HEK293 (cell line): ENCODE data around the gene EEF1A2.

ENCODE experiments used
- EGR2 ChIP-seq: fragments of 450-650 bp; formaldehyde crosslinking; IDR thresholded peaks from 2 replicates; pipeline ENCODE4 v1.5.1; 2016; ENCODE audit warnings: low read depth, missing biosample characterization, missing genetic modification characterization
- FEZF1 ChIP-seq: fragments of 450-650 bp; formaldehyde crosslinking; IDR thresholded peaks from 2 replicates; pipeline ENCODE4 v1.5.1; 2016; ENCODE audit warnings: missing biosample characterization, missing genetic modification characterization
- OSR2 ChIP-seq: fragments of 450-650 bp; formaldehyde crosslinking; IDR thresholded peaks from 2 replicates; pipeline ENCODE4 v1.5.1; 2016; ENCODE audit warnings: missing biosample characterization, missing genetic modification characterization
- RBAK ChIP-seq: fragments of 450-650 bp; formaldehyde crosslinking; IDR thresholded peaks from 2 replicates; pipeline ENCODE4 v1.5.1; 2016; ENCODE audit warnings: missing biosample characterization, missing genetic modification characterization
- REPIN1 ChIP-seq: fragments of 450-650 bp; formaldehyde crosslinking; IDR thresholded peaks from 2 replicates; pipeline ENCODE4 v1.5.1; 2017; ENCODE audit warnings: missing biosample characterization, missing genetic modification characterization, low read depth
- SALL2 ChIP-seq: fragments of 450-650 bp; formaldehyde crosslinking; IDR thresholded peaks from 2 replicates; pipeline ENCODE4 v1.5.0; 2017; ENCODE audit warnings: missing biosample characterization, mild to moderate bottlenecking, missing genetic modification characterization, borderline replicate concordance
- SCRT2 ChIP-seq: fragments of 450-650 bp; formaldehyde crosslinking; IDR thresholded peaks from 2 replicates; pipeline ENCODE4 v1.5.1; 2016; ENCODE audit warnings: missing biosample characterization, missing genetic modification characterization
- SETDB1 ChIP-seq: IDR thresholded peaks from one replicate; pipeline ENCODE4 v1.6.1; 2017; ENCODE audit warnings: mild to moderate bottlenecking, low read length, moderate library complexity, mixed read lengths; ENCODE audit not compliant: insufficient read length
- SP3 ChIP-seq: fragments of 450-650 bp; formaldehyde crosslinking; IDR thresholded peaks from 2 replicates; pipeline ENCODE4 v1.5.1; 2016; ENCODE audit warnings: missing biosample characterization, missing genetic modification characterization
- TCF7L2 ChIP-seq: IDR thresholded peaks from 2 replicates; pipeline ENCODE4 v1.6.1; 2011; ENCODE audit warnings: low read depth, mild to moderate bottlenecking, inconsistent platforms, low read length, moderate library complexity, borderline replicate concordance
- ZBTB17 ChIP-seq: fragments of 450-650 bp; formaldehyde crosslinking; IDR thresholded peaks from 2 replicates; pipeline ENCODE4 v1.5.1; 2016; ENCODE audit warnings: missing biosample characterization, missing genetic modification characterization
- ZFP3 ChIP-seq: fragments of 450-650 bp; formaldehyde crosslinking; IDR thresholded peaks from 2 replicates; pipeline ENCODE4 v1.5.1; 2016; ENCODE audit warnings: low read depth, missing biosample characterization, missing genetic modification characterization
- ZNF10 ChIP-seq: fragments of 450-650 bp; formaldehyde crosslinking; IDR thresholded peaks from 2 replicates; pipeline ENCODE4 v1.5.1; 2017; ENCODE audit warnings: missing biosample characterization, missing genetic modification characterization
- ZNF114 ChIP-seq: fragments of 450-650 bp; formaldehyde crosslinking; IDR thresholded peaks from 2 replicates; pipeline ENCODE4 v1.5.0; 2017; ENCODE audit warnings: missing biosample characterization, missing genetic modification characterization
- ZNF146 ChIP-seq: fragments of 450-650 bp; formaldehyde crosslinking; IDR thresholded peaks from 2 replicates; pipeline ENCODE4 v1.5.1; 2016; ENCODE audit warnings: missing biosample characterization, missing genetic modification characterization
- ZNF18 ChIP-seq: fragments of 450-650 bp; formaldehyde crosslinking; IDR thresholded peaks from 2 replicates; pipeline ENCODE4 v1.5.1; 2016; ENCODE audit warnings: missing biosample characterization, missing genetic modification characterization
- ZNF184 ChIP-seq: fragments of 450-650 bp; IDR thresholded peaks from 2 replicates; pipeline ENCODE4 v1.5.1; 2018; ENCODE audit warnings: missing biosample characterization, mild to moderate bottlenecking, missing genetic modification characterization
- ZNF19 ChIP-seq: fragments of 450-650 bp; formaldehyde crosslinking; IDR thresholded peaks from 2 replicates; pipeline ENCODE4; 2016; ENCODE audit warnings: missing biosample characterization, missing genetic modification characterization, low read depth
- ZNF211 ChIP-seq: fragments of 450-650 bp; formaldehyde crosslinking; IDR thresholded peaks from 2 replicates; pipeline ENCODE4 v1.5.1; 2016; ENCODE audit warnings: low read depth, missing biosample characterization, missing genetic modification characterization
- ZNF24 ChIP-seq: fragments of 450-650 bp; formaldehyde crosslinking; IDR thresholded peaks from 2 replicates; pipeline ENCODE4 v1.5.1; 2016; ENCODE audit warnings: missing biosample characterization, missing genetic modification characterization
- ZNF26 ChIP-seq: fragments of 450-650 bp; formaldehyde crosslinking; IDR thresholded peaks from 2 replicates; pipeline ENCODE4 v1.5.1; 2016; ENCODE audit warnings: missing biosample characterization, missing genetic modification characterization
- ZNF274 ChIP-seq, 2 experiments: fragments of 200-500 bp in 1 of 2; fragments of 450-650 bp in 1 of 2; sonication (Bioruptor generic) in 1 of 2; formaldehyde crosslinking in 1 of 2; IDR thresholded peaks; 2 replicates each; pipeline versions ENCODE4 v1.5.1 to v1.6.1; 2014 to 2016; ENCODE audit warnings: borderline replicate concordance in 1 of 2, inconsistent platforms in 1 of 2, low read length in 1 of 2, missing biosample characterization in 1 of 2, missing genetic modification characterization in 1 of 2
- ZNF341 ChIP-seq: fragments of 450-650 bp; formaldehyde crosslinking; IDR thresholded peaks from 2 replicates; pipeline ENCODE4; 2016; ENCODE audit warnings: low read depth, missing biosample characterization, missing genetic modification characterization
- ZNF350 ChIP-seq: fragments of 450-650 bp; formaldehyde crosslinking; IDR thresholded peaks from 2 replicates; pipeline ENCODE4 v1.5.0; 2017; ENCODE audit warnings: missing biosample characterization, mild to moderate bottlenecking, missing genetic modification characterization
- ZNF362 ChIP-seq: fragments of 450-650 bp; formaldehyde crosslinking; IDR thresholded peaks from 2 replicates; pipeline ENCODE4 v1.5.1; 2016; ENCODE audit warnings: missing biosample characterization, missing genetic modification characterization
- ZNF423 ChIP-seq: fragments of 450-650 bp; formaldehyde crosslinking; IDR thresholded peaks from 2 replicates; pipeline ENCODE4 v1.5.1; 2016; ENCODE audit warnings: missing biosample characterization, missing genetic modification characterization
- ZNF501 ChIP-seq: fragments of 450-650 bp; formaldehyde crosslinking; IDR thresholded peaks from 2 replicates; pipeline ENCODE4 v1.5.1; 2016; ENCODE audit warnings: missing biosample characterization, missing genetic modification characterization
- ZNF521 ChIP-seq: fragments of 450-650 bp; formaldehyde crosslinking; IDR thresholded peaks from 2 replicates; pipeline ENCODE4 v1.5.1; 2017; ENCODE audit warnings: missing biosample characterization, mild to moderate bottlenecking, missing genetic modification characterization
- ZNF529 ChIP-seq: fragments of 450-650 bp; formaldehyde crosslinking; IDR thresholded peaks from 2 replicates; pipeline ENCODE4 v1.5.1; 2017; ENCODE audit warnings: missing genetic modification characterization, missing biosample characterization; ENCODE audit not compliant: insufficient replicate concordance
- ZNF548 ChIP-seq: fragments of 450-650 bp; formaldehyde crosslinking; IDR thresholded peaks from 2 replicates; pipeline ENCODE4 v1.5.1; 2016; ENCODE audit warnings: missing biosample characterization, missing genetic modification characterization
- ZNF555 ChIP-seq: fragments of 450-650 bp; formaldehyde crosslinking; conservative IDR thresholded peaks from 2 replicates; pipeline ENCODE4 v1.5.1; 2017; ENCODE audit warnings: missing biosample characterization, mild to moderate bottlenecking, missing genetic modification characterization, inconsistent platforms
- ZNF558 ChIP-seq: fragments of 450-650 bp; formaldehyde crosslinking; IDR thresholded peaks from 2 replicates; pipeline ENCODE4 v1.5.1; 2016; ENCODE audit warnings: missing biosample characterization, missing genetic modification characterization
- ZNF624 ChIP-seq: fragments of 450-650 bp; formaldehyde crosslinking; IDR thresholded peaks from 2 replicates; pipeline ENCODE4 v1.5.1; 2017; ENCODE audit warnings: missing biosample characterization, missing genetic modification characterization
- ZNF629 ChIP-seq: fragments of 450-650 bp; formaldehyde crosslinking; IDR thresholded peaks from 2 replicates; pipeline ENCODE4 v1.5.1; 2017; ENCODE audit warnings: missing biosample characterization, missing genetic modification characterization
- ZNF664 ChIP-seq: fragments of 450-650 bp; formaldehyde crosslinking; IDR thresholded peaks from 2 replicates; pipeline ENCODE4 v1.5.1; 2016; ENCODE audit warnings: missing biosample characterization, missing genetic modification characterization
- ZNF830 ChIP-seq: fragments of 450-650 bp; IDR thresholded peaks from 2 replicates; pipeline ENCODE4 v1.5.0; 2018; ENCODE audit warnings: missing biosample characterization, missing genetic modification characterization, low read depth, mild to moderate bottlenecking, moderate library complexity
- ZSCAN18 ChIP-seq: fragments of 450-650 bp; formaldehyde crosslinking; IDR thresholded peaks from 2 replicates; pipeline ENCODE4 v1.5.1; 2016; ENCODE audit warnings: missing biosample characterization, missing genetic modification characterization

The EEF1A2 gene

GRCh38 chr20:63519668-63520503 is 21.0 kb upstream of the EEF1A2 start (continued):
- no peak for TF ChIP-seq ZSCAN18 (tag by site-specific recombination)
- TF ChIP-seq ZNF624 (tag by site-specific recombination) = no peak
- no peak for TF ChIP-seq ZNF558 (tag by site-specific recombination)
- TF ChIP-seq ZNF423 (tag by site-specific recombination) = no peak; the same call in none of the 2 replicates
- TF ChIP-seq EGR2 = peak; percentile 82
- no peak for TF ChIP-seq REPIN1 (tag by site-specific recombination)
- TF ChIP-seq SALL2 (tag by site-specific recombination) = no peak
- no peak for TF ChIP-seq ZNF664 (tag by site-specific recombination)
- no peak for TF ChIP-seq ZNF146 (tag by site-specific recombination)
- no peak for TF ChIP-seq ZNF24 (tag by site-specific recombination)
- no peak for TF ChIP-seq ZNF10 (tag by site-specific recombination)
- TF ChIP-seq ZBTB17 (tag by site-specific recombination) = no peak
- TF ChIP-seq ZNF26 (tag by site-specific recombination) = no peak
- TF ChIP-seq ZNF274 (IDR thresholded peaks at IDR 0.05; ENCODE audit: low read length) = no peak
- TF ChIP-seq ZNF274 (tag by site-specific recombination; IDR thresholded peaks at IDR 0.05; ENCODE audit: borderline replicate concordance) = no peak
- no peak for TF ChIP-seq ZNF184
- no peak for TF ChIP-seq SETDB1
- no peak for TF ChIP-seq OSR2 (tag by site-specific recombination)
- TF ChIP-seq SCRT2 (tag by site-specific recombination) = no peak
- TF ChIP-seq SP3 = peak; percentile 92
- no peak for TF ChIP-seq TCF7L2
- no peak for TF ChIP-seq ZFP3 (tag by site-specific recombination)
- TF ChIP-seq ZNF341 (tag by site-specific recombination) = 0 out of 2 replicates have a peak, but pooled peaks have one; percentile 20
- TF ChIP-seq ZNF211 (tag by site-specific recombination) = no peak
- no peak for TF ChIP-seq ZNF501 (tag by site-specific recombination)
- TF ChIP-seq FEZF1 (tag by site-specific recombination) = no peak
- TF ChIP-seq ZNF529 (tag by site-specific recombination) = no peak
- no peak for TF ChIP-seq ZNF19 (tag by site-specific recombination)
- TF ChIP-seq ZNF555 (tag by site-specific recombination) = no peak
- no peak for TF ChIP-seq ZNF114 (tag by site-specific recombination)
- TF ChIP-seq ZNF830 = no peak
- no peak for TF ChIP-seq ZNF629 (tag by site-specific recombination)
- TF ChIP-seq ZNF548 (tag by site-specific recombination) = no peak
- TF ChIP-seq ZNF350 (tag by site-specific recombination) = no peak
- TF ChIP-seq ZNF521 = no peak
- TF ChIP-seq ZNF362 (tag by site-specific recombination) = no peak
- no peak for TF ChIP-seq ZNF18 (tag by site-specific recombination)
- no peak for TF ChIP-seq RBAK (tag by site-specific recombination)
